ENCODE results near the gene SRGAP3.

Gene SRGAP3

DNA sequence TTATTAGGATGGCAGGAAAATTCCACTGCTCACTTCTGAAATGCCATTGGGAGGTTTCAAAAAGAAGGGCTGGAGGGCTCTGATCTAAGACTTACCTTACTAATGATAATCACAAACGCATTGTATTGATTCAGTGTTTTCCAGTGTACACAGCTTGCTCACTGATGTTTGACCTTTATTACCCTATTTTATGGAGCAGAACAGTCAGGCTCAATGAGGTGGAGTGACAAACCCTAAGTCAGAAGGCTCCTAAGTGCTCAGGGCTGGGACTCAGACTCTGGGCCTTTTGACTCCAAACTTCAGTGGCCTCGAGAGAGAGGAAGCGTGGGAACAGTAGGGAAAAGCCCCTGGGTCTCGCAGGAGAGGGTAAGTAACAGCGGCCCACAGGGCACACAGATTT is 265.9 kb downstream of the SRGAP3 start (continued):
- TF ChIP-seq, protein P1, sequence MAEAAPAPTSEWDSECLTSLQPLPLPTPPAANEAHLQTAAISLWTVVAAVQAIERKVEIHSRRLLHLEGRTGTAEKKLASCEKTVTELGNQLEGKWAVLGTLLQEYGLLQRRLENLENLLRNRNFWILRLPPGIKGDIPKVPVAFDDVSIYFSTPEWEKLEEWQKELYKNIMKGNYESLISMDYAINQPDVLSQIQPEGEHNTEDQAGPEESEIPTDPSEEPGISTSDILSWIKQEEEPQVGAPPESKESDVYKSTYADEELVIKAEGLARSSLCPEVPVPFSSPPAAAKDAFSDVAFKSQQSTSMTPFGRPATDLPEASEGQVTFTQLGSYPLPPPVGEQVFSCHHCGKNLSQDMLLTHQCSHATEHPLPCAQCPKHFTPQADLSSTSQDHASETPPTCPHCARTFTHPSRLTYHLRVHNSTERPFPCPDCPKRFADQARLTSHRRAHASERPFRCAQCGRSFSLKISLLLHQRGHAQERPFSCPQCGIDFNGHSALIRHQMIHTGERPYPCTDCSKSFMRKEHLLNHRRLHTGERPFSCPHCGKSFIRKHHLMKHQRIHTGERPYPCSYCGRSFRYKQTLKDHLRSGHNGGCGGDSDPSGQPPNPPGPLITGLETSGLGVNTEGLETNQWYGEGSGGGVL (tag by site-specific recombination; IDR thresholded peaks at IDR 0.05): no peak
- TF ChIP-seq HOXA7 (CRISPR knock-in tag; IDR thresholded peaks at IDR 0.05; ENCODE audit: borderline replicate concordance): no peak

DNA sequence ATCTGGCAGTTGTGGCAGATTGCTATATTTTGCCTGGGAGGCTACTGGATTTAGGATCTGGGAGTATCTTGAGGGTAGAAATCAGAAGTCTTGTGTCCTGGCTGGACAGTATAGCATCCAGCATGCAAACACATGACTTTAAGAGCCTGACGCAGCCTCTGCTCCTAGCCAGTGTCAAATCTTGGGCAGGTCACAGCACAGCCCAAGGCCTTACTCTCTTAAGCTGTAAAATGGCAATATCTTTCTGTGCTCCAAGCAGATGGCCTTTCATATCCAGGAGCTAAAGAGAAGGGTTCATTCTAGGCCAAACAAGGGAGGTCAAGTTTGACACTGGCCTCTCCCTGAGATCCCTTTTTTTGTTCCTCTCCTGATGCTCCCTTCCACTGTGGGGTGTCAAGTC is 266.4 kb downstream of the SRGAP3 start:
- TF ChIP-seq, protein P2, sequence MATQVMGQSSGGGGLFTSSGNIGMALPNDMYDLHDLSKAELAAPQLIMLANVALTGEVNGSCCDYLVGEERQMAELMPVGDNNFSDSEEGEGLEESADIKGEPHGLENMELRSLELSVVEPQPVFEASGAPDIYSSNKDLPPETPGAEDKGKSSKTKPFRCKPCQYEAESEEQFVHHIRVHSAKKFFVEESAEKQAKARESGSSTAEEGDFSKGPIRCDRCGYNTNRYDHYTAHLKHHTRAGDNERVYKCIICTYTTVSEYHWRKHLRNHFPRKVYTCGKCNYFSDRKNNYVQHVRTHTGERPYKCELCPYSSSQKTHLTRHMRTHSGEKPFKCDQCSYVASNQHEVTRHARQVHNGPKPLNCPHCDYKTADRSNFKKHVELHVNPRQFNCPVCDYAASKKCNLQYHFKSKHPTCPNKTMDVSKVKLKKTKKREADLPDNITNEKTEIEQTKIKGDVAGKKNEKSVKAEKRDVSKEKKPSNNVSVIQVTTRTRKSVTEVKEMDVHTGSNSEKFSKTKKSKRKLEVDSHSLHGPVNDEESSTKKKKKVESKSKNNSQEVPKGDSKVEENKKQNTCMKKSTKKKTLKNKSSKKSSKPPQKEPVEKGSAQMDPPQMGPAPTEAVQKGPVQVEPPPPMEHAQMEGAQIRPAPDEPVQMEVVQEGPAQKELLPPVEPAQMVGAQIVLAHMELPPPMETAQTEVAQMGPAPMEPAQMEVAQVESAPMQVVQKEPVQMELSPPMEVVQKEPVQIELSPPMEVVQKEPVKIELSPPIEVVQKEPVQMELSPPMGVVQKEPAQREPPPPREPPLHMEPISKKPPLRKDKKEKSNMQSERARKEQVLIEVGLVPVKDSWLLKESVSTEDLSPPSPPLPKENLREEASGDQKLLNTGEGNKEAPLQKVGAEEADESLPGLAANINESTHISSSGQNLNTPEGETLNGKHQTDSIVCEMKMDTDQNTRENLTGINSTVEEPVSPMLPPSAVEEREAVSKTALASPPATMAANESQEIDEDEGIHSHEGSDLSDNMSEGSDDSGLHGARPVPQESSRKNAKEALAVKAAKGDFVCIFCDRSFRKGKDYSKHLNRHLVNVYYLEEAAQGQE (tag by site-specific recombination; IDR thresholded peaks at IDR 0.05): no peak
- no peak for TF ChIP-seq ZNF10 (tag by site-specific recombination; IDR thresholded peaks at IDR 0.05)
- TF ChIP-seq ZNF174 (tag by site-specific recombination; IDR thresholded peaks at IDR 0.05): no peak
- no peak for TF ChIP-seq ZNF501 (tag by site-specific recombination; IDR thresholded peaks at IDR 0.05)
- TF ChIP-seq ZNF473 (tag by site-specific recombination; IDR thresholded peaks at IDR 0.05): no peak
- TF ChIP-seq, protein P3, sequence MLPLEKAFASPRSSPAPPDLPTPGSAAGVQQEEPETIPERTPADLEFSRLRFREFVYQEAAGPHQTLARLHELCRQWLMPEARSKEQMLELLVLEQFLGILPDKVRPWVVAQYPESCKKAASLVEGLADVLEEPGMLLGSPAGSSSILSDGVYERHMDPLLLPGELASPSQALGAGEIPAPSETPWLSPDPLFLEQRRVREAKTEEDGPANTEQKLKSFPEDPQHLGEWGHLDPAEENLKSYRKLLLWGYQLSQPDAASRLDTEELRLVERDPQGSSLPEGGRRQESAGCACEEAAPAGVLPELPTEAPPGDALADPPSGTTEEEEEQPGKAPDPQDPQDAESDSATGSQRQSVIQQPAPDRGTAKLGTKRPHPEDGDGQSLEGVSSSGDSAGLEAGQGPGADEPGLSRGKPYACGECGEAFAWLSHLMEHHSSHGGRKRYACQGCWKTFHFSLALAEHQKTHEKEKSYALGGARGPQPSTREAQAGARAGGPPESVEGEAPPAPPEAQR (tag by site-specific recombination; IDR thresholded peaks at IDR 0.05): no peak
- no peak for TF ChIP-seq SP3 (tag by site-specific recombination; IDR thresholded peaks at IDR 0.05)
- no peak for TF ChIP-seq ZNF133 (tag by site-specific recombination; IDR thresholded peaks at IDR 0.05)
- ChIA-PET POLR2A (no interaction called here), CTCF (interaction anchor here (0.8 to 1.9 kb wide), 3 partner anchors 11 to 319 kb away, joined by 3 to 5 read pairs (median 3); no protein-coding TSS in a partner anchor)
- H3K4me3 ChIP-seq (ENCODE audit: low read depth, low read length): no peak overlapping the region
- no peaks in the 10 kb centered on the region for H3K4me1 ChIP-seq (ENCODE audit: control insufficient read depth, insufficient read depth, low read length)
- H3K36me3 ChIP-seq (ENCODE audit: control insufficient read depth in 2 of 2, insufficient read depth in 1 of 2, low read length in 2 of 2): no peaks in the 10 kb centered on the region
- H3K27ac ChIP-seq (ENCODE audit: extremely low read depth, low read depth, low read length): no peak overlapping the region
- no peaks in the 10 kb centered on the region; the same call in 1 of the 2 replicates for H3K9me3 ChIP-seq (ENCODE audit: control insufficient read depth, insufficient read depth, low read depth, low read length)

DNA sequence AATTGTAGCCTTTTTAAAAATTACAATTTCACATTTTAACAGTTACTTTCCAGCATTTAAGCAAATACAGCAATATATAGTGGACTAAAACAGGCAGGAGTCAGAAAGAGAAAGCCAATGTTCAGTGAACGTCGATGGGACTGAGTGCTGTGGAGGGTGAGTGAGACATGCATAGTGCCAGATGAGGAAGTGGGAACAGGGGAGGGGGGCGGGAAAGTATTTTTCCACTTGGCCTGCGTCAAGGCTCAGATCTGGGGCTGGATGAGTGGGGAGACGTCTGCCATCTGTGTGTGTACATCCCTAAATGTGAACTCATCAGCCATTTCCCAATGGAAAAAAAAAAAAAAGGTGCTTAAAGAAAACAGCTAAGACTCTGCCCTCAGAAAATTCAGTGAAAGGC is 266.9 kb downstream of the SRGAP3 start:
- POLR2A ChIA-PET: no interaction called here
- CTCF ChIA-PET: interaction anchor here (0.8 to 1.9 kb wide), 4 partner anchors 11 to 320 kb away, joined by 3 to 5 read pairs (median 3); no protein-coding TSS in a partner anchor
- Histone ChIP-seq H3K4me3 (ENCODE audit: low read depth, low read length) (no peak overlapping the region), H3K9me3 (ENCODE audit: control insufficient read depth, insufficient read depth, low read depth, low read length) (no peaks in the 10 kb centered on the region; the same call in 1 of the 2 replicates), H3K27ac (ENCODE audit: extremely low read depth, low read depth, low read length) (no peak overlapping the region), H3K36me3 (ENCODE audit: control insufficient read depth in 2 of 2, insufficient read depth in 1 of 2, low read length in 2 of 2) (no peaks in the 10 kb centered on the region), H3K4me1 (ENCODE audit: control insufficient read depth, insufficient read depth, low read length) (no peaks in the 10 kb centered on the region)
- no peak for TF ChIP-seq ZNF624 (tag by site-specific recombination; IDR thresholded peaks at IDR 0.05)
- no peak for TF ChIP-seq ZNF175 (tag by site-specific recombination; IDR thresholded peaks at IDR 0.05)
- no peak for TF ChIP-seq ZNF777 (tag by site-specific recombination; IDR thresholded peaks at IDR 0.05; ENCODE audit: borderline replicate concordance)
- no peak for TF ChIP-seq ZNF514 (tag by site-specific recombination; IDR thresholded peaks at IDR 0.05)
